ENCODE data around the gene DIDO1.
A peak's percentile ranks its signal among the peaks of the same experiment; 100 is the strongest.

DIDO1 gene

DNA sequence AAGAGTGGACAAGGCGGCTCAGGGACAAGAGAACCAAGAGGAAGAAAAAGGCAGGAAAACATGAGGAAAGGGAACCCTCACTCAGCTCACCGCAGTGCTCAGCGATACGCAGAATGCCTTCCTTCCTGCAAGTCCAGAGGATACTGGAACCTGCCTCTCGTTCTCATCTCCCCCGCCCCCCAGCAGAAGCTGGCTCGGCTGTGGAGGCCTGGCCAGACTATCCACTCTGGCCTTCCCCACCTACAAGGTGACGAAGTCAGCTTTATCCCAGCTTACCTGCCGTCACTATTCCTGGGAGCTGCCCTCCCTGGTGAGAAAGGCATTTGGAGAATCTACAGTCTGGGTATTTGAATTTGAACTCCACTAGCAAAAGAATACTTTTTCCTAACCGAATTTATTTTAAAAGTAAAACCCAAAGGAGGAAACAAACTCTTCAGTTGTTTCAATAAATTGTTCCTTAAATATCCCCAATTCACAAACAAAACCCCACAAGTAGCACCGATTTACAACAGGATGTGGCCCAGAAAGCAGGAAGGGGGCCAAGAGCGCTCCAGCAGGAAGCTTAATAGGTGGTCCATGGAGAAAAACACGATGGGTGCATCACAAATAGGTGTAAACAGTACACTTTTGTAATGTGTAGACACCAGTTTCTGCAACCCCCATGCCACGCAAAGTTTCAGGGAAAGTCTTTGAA is 2.1 kb upstream of the DIDO1 start:
- TF ChIP-seq, protein P1, sequence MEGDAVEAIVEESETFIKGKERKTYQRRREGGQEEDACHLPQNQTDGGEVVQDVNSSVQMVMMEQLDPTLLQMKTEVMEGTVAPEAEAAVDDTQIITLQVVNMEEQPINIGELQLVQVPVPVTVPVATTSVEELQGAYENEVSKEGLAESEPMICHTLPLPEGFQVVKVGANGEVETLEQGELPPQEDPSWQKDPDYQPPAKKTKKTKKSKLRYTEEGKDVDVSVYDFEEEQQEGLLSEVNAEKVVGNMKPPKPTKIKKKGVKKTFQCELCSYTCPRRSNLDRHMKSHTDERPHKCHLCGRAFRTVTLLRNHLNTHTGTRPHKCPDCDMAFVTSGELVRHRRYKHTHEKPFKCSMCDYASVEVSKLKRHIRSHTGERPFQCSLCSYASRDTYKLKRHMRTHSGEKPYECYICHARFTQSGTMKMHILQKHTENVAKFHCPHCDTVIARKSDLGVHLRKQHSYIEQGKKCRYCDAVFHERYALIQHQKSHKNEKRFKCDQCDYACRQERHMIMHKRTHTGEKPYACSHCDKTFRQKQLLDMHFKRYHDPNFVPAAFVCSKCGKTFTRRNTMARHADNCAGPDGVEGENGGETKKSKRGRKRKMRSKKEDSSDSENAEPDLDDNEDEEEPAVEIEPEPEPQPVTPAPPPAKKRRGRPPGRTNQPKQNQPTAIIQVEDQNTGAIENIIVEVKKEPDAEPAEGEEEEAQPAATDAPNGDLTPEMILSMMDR (IDR thresholded peaks at IDR 0.05) = no peak
- no peak for TF ChIP-seq ZFX (IDR thresholded peaks at IDR 0.05; ENCODE audit: borderline replicate concordance)
- H3K27ac ChIP-seq = peak overlapping the region; percentile 3; the same call in 1 of the 2 replicates

DNA sequence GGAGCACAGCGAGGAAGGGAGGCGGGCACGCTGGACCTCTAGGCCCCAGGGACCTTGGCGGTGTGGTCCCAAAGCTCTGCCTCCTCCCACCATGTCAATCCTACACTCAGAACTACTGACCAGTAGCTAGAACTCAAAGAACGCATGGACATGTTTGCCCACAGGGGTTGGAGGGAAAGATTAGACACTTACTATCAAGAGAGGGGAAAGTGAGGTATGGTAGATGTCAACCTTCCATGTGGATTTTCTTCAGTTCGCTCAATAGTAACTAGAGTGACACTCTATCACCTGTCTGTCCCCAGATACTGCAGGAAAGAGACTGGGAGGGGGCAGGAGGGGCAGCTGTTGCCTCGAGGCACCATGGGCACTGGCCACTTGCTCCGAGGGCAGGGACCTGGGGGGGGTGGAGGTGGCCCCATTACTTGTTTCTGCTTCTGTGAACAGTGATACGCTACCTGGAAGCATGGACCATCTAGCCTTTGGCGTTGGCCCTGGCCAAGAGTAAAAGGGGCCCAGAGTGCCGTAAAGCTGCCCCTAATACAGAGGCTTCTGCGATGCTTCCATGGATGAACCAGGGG is 912 bp upstream of the DIDO1 start:
- peak overlapping the region; percentile 85 for H3K27ac ChIP-seq
- TF ChIP-seq, protein P1 (IDR thresholded peaks at IDR 0.05) = no peak
- TF ChIP-seq ZFX (IDR thresholded peaks at IDR 0.05; ENCODE audit: borderline replicate concordance) = no peak

DNA sequence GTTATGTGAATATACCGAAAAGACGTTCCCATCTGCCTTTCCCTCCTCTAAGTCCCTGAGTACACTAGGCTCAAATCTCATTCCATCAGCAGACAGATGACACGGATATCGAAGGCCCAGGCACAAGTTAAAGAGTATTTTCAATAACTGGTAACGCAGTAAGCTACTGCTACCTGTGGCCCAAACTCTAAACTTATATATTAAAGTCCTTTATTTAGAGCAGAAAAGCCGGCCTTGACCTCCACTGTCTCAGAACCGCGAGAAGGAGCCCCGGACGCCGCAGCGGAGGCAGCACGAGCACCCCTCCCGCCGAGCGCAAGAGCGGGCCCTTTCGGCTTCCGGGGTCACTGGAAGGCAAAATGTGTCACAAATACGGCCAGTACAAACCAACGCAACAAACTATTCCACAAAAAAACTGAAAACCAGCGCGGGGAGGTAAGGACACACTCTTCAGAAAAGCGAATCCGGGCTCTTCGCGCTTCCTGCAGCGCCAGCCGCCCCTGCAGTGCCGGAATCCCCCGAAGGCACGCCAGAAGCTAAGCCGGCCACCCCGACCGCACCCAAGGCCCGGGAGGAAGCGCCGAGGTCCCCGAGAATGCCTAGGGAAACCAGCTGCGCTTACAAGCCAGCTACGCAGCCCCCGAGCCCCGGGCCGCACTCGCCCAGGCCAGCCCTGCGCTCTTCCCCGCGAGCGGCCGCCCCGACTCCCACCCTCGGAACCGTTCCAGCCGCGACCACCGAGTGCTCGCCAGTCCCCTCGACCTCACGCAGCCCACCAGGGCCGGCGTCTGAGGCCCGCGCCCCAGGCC is 681 bp downstream of the DIDO1 start:
- H3K27ac ChIP-seq = peak overlapping the region; percentile 85
- TF ChIP-seq ZFX (IDR thresholded peaks at IDR 0.05; ENCODE audit: borderline replicate concordance) = no peak
- TF ChIP-seq, protein P1 (IDR thresholded peaks at IDR 0.05) = no peak

DNA sequence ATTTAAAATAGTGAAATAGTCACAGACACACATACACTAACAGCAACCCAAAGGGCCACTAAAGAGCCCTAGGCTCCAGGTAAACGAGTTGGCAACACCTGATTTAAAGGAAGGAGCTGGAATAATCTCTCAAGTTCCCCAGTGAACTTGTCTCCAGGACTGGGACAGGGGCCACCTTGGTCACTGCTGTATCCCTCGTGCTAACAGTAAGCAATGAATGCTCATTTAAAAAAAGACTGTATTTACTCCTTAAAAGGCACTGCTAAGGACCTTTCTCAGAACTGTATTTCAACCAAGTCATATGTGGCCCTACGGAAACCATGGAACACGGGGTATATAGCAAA is 1.3 kb downstream of the DIDO1 start:
- H3K27ac ChIP-seq = peak overlapping the region; percentile 85
- no peak for TF ChIP-seq ZFX (IDR thresholded peaks at IDR 0.05; ENCODE audit: borderline replicate concordance)
- TF ChIP-seq, protein P1 (IDR thresholded peaks at IDR 0.05) = no peak

DNA sequence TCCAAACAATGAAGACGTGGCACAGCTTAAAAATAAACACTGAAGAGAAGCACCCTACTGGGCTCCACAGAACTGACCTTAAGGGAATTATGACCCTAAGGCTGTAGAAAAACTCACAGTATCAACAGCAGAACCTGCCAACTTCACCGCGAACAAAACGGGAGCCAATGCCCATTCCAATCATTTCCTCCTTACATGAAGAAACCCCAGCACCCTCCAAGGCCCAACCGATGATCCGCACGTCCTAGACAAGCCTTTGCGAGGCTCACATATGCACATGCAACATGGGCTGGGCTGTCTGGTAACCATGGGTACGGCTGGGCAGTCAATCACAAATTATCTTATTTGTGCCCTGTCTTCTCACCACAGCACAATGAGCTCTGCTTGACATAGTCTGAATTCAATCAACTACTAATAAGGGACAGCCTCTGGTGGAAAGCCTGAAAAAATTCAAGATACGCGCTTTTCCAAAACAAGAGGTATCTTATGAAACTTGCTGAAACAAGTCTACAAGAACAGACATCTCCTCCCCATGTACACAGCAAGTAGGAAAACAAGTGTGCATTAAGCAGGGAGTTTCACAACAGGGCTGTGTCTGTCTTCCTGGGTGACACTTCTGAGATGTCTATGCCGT is 1.7 kb downstream of the DIDO1 start:
- no peak for TF ChIP-seq ZFX (IDR thresholded peaks at IDR 0.05; ENCODE audit: borderline replicate concordance)
- TF ChIP-seq, protein P1 (IDR thresholded peaks at IDR 0.05) = no peak

DNA sequence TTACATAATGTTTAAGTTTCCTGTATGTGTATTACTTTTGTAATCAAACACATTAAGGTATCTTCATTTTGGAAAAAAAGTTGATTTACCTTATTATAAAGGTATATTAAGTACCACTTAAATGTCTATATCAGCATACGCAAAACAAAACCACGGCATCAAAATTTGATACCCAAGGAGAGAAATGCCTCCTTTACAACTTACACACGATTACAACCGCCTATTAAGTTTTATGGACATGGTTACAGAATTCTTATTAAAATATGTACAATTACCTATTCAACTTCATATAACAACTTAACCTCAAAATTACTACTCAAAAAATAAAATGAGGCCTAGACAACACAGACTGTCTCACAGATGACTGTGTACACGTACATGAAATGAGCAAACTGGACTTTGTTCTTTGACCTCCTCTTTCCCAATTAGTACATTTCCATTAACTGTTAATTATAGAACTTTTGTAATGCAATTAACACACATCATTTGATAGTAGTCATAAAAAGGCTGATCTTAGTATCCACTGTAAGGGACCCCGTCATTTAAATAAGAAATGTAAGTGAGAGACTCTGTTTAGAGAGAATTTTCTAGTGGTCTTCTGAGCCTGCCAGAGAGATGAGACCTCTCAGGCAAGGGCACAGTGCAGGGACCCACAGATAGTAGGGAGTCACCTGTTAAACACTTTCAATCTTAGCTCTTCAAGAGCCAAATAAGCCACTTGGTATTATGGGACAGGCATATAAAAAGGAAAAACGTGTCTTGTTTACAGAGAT is 2.5 kb downstream of the DIDO1 start:
- no peak for TF ChIP-seq ZFX (IDR thresholded peaks at IDR 0.05; ENCODE audit: borderline replicate concordance)
- TF ChIP-seq, protein P1 (IDR thresholded peaks at IDR 0.05) = no peak
- H3K27ac ChIP-seq = peak overlapping the region; percentile 85

More for the DNA sequence above, 1.7 kb downstream of the DIDO1 start:
- H3K27ac ChIP-seq = peak overlapping the region; percentile 85

DNA sequence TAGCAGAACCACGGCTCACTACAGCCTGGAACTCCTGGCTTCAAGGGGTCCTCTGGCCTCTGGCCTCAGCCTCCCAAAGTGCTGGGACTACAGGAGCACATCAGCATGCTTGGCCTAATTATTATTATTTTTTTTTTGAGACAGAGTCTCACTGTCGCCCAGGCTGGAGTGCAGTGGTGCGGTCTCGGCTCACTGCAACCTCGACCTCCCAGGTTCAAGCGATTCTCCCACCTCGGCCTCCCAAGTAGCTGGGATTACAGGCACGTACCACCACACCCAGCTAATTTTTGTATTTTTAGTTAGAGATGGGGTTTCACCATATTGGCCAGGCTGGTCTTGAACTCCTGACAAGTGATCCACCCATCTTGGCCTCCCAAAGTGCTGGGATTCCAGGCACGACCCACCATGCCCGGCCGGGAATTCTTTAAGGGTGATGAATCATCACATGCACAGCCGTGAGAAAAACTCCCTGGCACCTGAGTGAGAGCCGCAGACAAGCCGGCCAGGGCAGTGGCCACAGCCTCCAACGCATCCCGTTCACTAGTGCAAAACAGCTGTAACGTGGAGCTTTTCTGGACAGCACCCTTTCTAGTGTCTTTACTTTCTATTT is 3.1 kb downstream of the DIDO1 start:
- H3K27ac ChIP-seq = peak overlapping the region; percentile 85
